ENCODE results near the gene SLC7A5. TPM values are rescaled to one million over a fixed set of nuclear protein-coding genes. Genes with fewer than 3 reads are reported as not detected.

SLC7A5 gene
- total RNA-seq, 1 donor = 42.8 TPM

GRCh38 chr16:87847785-87848675 lies 21.3 kb downstream of the SLC7A5 start:
- H3K4me3 ChIP-seq (ENCODE audit: low read depth, low read length) = no peak overlapping the region
- TF ChIP-seq CTCF (IDR thresholded peaks at IDR 0.05; ENCODE audit: insufficient read depth, low read length) = no peak
- no peak for DNase-seq (ENCODE audit: low read depth)

- H3K4me3 ChIP-seq (ENCODE audit: low read depth, low read length) = no peak overlapping the region
- no peak for DNase-seq (ENCODE audit: low read depth)
- no peak for TF ChIP-seq CTCF (IDR thresholded peaks at IDR 0.05; ENCODE audit: insufficient read depth, low read length)
Observed at GRCh38 chr16:87847467-87847784, 21.9 kb downstream of the SLC7A5 start.

- H3K4me3 ChIP-seq (ENCODE audit: low read depth, low read length) = no peak overlapping the region
- no peak for TF ChIP-seq CTCF (IDR thresholded peaks at IDR 0.05; ENCODE audit: insufficient read depth, low read length)
- no peak for DNase-seq (ENCODE audit: low read depth)
Observed at GRCh38 chr16:87846705-87847466, 22.4 kb downstream of the SLC7A5 start.

- H3K4me3 ChIP-seq (ENCODE audit: low read depth, low read length) = no peak overlapping the region
- no peak for TF ChIP-seq CTCF (IDR thresholded peaks at IDR 0.05; ENCODE audit: insufficient read depth, low read length)
- no peak for DNase-seq (ENCODE audit: low read depth)
Observed at GRCh38 chr16:87845807-87846619, 23.3 kb downstream of the SLC7A5 start.

- no peak overlapping the region for H3K4me3 ChIP-seq (ENCODE audit: low read depth, low read length)
- no peak for TF ChIP-seq CTCF (IDR thresholded peaks at IDR 0.05; ENCODE audit: insufficient read depth, low read length)
- no peak for DNase-seq (ENCODE audit: low read depth)
Observed at GRCh38 chr16:87845213-87845612, 24.1 kb downstream of the SLC7A5 start.

GRCh38 chr16:87844809-87845208 lies 24.5 kb downstream of the SLC7A5 start:
- H3K4me3 ChIP-seq (ENCODE audit: low read depth, low read length) = no peak overlapping the region
- no peak for DNase-seq (ENCODE audit: low read depth)
- no peak for TF ChIP-seq CTCF (IDR thresholded peaks at IDR 0.05; ENCODE audit: insufficient read depth, low read length)

Data from fibroblast of the aortic adventitia (primary cell).